ENCODE results near the gene TNFRSF17.

DNA sequence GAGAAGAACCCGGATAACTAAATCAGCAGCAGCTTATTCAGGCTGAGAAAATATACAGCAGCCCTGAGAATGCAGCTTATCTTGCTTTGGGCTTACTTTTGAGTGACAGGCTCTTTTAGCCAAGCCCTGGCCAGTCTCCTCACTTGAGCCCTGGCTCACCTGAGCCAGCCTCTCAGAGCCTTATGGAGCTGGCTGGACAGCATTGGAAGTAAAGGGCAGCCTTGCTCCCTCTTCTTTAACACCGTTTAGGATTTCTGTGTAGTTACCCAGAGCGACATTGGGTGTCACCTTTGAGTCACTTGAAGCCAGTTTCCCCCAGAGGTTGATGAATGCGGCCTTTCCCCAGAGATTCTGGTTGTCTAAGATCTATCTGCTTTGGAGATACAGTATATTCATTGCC, 15.5 kb upstream of the TNFRSF17 start:
- TF ChIP-seq, protein P1, sequence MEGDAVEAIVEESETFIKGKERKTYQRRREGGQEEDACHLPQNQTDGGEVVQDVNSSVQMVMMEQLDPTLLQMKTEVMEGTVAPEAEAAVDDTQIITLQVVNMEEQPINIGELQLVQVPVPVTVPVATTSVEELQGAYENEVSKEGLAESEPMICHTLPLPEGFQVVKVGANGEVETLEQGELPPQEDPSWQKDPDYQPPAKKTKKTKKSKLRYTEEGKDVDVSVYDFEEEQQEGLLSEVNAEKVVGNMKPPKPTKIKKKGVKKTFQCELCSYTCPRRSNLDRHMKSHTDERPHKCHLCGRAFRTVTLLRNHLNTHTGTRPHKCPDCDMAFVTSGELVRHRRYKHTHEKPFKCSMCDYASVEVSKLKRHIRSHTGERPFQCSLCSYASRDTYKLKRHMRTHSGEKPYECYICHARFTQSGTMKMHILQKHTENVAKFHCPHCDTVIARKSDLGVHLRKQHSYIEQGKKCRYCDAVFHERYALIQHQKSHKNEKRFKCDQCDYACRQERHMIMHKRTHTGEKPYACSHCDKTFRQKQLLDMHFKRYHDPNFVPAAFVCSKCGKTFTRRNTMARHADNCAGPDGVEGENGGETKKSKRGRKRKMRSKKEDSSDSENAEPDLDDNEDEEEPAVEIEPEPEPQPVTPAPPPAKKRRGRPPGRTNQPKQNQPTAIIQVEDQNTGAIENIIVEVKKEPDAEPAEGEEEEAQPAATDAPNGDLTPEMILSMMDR (IDR thresholded peaks at IDR 0.05 in 4 of 5, conservative IDR thresholded peaks at IDR 0.05 in 1 of 5), result peak in 4 of 5 experiments; percentile 24 to 41 (median 26)
- no peak for TF ChIP-seq POLR2A (IDR thresholded peaks at IDR 0.05)

All from gastrocnemius medialis (tissue), 4 donors.